BJ (cell line): ENCODE measurements around the gene KLHDC3. TPM values are rescaled to one million over a fixed set of nuclear protein-coding genes. Genes with fewer than 3 reads are reported as not detected.

ENCODE experiments used
- CTCF ChIA-PET: fragments of 350-600 bp; formaldehyde crosslinking; extraction: SDS; loops from one replicate; lab custom pipeline; 2021; ENCODE audit warnings: antibody characterized with exemption, inconsistent platforms; lab: Yijun Ruan, JAX
- POLR2A ChIA-PET: fragments of 300-600 bp; sonication (Branson Sonifier 250); formaldehyde crosslinking; extraction: SDS; loops from one replicate; lab custom pipeline; 2021; ENCODE audit warnings: antibody characterized with exemption; lab: Charles Lee
- DNase-seq: peaks from one replicate; pipeline ENCODE4 v3.0.0-alpha.2; 2011; ENCODE audit warnings: low read depth
- H3K27me3 ChIP-seq: 2 replicates; pipeline ENCODE4 v1.6.0; 2011; ENCODE audit warnings: low read length; ENCODE audit not compliant: control insufficient read depth, insufficient read depth
- H3K36me3 ChIP-seq: 2 replicates; pipeline ENCODE4 v1.5.1; 2011; ENCODE audit warnings: low read length; ENCODE audit not compliant: control insufficient read depth, insufficient read depth
- H3K4me3 ChIP-seq: 2 replicates; pipeline ENCODE4 v1.5.1; 2011; ENCODE audit warnings: low read depth, mild to moderate bottlenecking, control low read depth, low read length
- polyA plus RNA-seq: library from polyadenylated mRNA; depleted of rRNA; stranded (reverse); fragments of >200 nt; gene quantifications from 2 replicates; pipeline ENCODE4 v1.2.3, GENCODE V29; 2011
- TF ChIP-seq, protein P1 (sequence below): IDR thresholded peaks from 2 replicates; pipeline ENCODE4 v1.5.1; 2011; ENCODE audit warnings: low read depth, mild to moderate bottlenecking, control low read depth, inconsistent platforms, low read length, moderate library complexity; ENCODE audit not compliant: insufficient read depth

Gene KLHDC3
- polyA plus RNA-seq, 1 experiment, result 102 TPM

DNA sequence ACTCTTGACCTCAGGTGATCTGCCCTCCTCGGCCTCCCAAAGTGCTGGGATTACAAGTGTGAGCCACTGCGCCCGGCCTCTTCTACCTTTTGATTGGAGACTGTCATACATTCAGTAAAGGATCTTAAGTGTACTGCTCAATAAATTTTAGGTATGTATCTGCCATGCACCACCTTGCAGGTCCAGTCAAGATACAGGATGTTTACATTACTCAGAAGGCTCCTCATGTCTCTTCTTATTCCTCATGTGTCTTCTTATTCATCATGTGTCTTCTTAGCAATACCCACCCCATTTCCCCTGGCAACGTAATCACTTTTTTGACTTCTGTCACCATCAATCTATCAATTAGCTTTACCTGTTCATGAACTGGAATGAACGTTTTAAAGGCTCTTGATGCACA is 8.2 kb upstream of the KLHDC3 start:
- no peak for DNase-seq
- POLR2A ChIA-PET, result no interaction called here
- CTCF ChIA-PET, result interaction anchor here (1.5 kb wide), 1 partner anchor 11 kb away, joined by 4 read pairs; no protein-coding TSS in a partner anchor
- no peak overlapping the region for H3K4me3 ChIP-seq
- TF ChIP-seq, protein P1, sequence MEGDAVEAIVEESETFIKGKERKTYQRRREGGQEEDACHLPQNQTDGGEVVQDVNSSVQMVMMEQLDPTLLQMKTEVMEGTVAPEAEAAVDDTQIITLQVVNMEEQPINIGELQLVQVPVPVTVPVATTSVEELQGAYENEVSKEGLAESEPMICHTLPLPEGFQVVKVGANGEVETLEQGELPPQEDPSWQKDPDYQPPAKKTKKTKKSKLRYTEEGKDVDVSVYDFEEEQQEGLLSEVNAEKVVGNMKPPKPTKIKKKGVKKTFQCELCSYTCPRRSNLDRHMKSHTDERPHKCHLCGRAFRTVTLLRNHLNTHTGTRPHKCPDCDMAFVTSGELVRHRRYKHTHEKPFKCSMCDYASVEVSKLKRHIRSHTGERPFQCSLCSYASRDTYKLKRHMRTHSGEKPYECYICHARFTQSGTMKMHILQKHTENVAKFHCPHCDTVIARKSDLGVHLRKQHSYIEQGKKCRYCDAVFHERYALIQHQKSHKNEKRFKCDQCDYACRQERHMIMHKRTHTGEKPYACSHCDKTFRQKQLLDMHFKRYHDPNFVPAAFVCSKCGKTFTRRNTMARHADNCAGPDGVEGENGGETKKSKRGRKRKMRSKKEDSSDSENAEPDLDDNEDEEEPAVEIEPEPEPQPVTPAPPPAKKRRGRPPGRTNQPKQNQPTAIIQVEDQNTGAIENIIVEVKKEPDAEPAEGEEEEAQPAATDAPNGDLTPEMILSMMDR, result no peak
- H3K36me3 ChIP-seq, result peaks cover 9% of the 10 kb centered on the region
- no peaks in the 10 kb centered on the region for H3K27me3 ChIP-seq

DNA sequence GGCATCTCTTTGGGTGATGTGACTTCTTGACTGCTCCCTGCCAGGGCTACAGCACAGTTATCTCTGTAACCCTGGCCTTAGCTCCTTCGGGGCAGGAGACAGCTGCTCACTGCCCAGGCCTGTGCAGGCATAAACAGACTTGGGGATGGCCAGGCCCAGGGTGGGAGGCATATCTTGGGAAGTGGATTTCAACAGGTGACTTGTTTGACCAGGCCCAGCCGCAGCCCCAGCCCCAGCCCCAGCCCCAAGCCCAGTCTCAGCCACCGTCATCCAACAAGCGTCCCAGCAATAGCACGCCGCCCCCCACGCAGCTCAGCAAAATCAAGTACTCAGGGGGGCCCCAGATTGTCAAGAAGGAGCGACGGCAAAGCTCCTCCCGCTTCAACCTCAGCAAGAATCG is 7.8 kb upstream of the KLHDC3 start:
- H3K4me3 ChIP-seq, result no peak overlapping the region
- CTCF ChIA-PET, result interaction anchor here (1.5 to 3.7 kb wide), 2 partner anchors 9 to 11 kb away, joined by 4 to 16 read pairs; no protein-coding TSS in a partner anchor
- POLR2A ChIA-PET, result no interaction called here
- DNase-seq, result no peak
- H3K36me3 ChIP-seq, result peaks cover 10% of the 10 kb centered on the region
- no peaks in the 10 kb centered on the region for H3K27me3 ChIP-seq
- TF ChIP-seq, protein P1, result no peak

DNA sequence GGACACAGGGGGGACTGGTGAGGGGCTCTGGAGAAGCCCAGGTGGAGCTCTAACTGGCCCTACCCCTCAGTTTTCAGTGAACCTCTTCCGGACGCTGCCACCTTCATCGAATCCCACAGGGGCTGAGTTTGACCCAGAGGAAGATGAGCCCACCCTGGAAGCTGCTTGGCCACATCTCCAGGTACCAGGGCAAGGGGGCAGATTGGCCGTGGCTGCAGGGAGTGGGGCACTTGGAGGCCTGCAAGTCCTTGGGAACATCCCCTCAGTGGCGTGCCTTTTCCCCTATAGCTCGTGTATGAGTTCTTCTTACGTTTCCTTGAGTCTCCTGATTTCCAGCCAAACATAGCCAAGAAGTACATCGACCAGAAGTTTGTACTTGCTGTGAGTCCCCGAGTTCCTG is 6.9 kb upstream of the KLHDC3 start:
- ChIA-PET POLR2A (no interaction called here), CTCF (interaction anchor here (0.8 to 3.7 kb wide), 4 partner anchors 10 to 106 kb away, joined by 3 to 16 read pairs (median 4); no protein-coding TSS in a partner anchor)
- Histone ChIP-seq H3K27me3 (no peaks in the 10 kb centered on the region), H3K36me3 (peaks cover 10% of the 10 kb centered on the region), H3K4me3 (no peak overlapping the region)
- TF ChIP-seq, protein P1, result no peak
- no peak for DNase-seq

DNA sequence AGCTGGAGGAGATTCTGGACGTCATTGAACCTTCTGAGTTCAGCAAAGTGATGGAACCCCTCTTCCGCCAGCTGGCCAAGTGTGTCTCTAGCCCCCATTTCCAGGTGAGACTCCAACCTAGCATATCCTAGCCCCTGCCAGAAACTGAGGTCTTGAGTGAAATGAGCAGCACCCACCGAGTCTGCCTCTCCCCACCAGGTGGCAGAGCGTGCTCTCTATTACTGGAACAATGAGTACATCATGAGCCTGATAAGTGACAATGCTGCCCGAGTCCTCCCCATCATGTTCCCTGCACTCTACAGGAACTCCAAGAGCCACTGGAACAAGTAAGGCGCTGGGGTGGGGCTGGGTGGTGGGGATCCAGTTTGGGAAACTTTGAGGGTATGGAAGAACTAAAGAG is 4.9 kb upstream of the KLHDC3 start:
- no peak overlapping the region for H3K4me3 ChIP-seq
- TF ChIP-seq, protein P1, result peak; percentile 59
- peaks cover 12% of the 10 kb centered on the region for H3K36me3 ChIP-seq
- no peak for DNase-seq
- no peaks in the 10 kb centered on the region for H3K27me3 ChIP-seq
- ChIA-PET POLR2A (no interaction called here), CTCF (interaction anchor here (1.0 to 3.7 kb wide), 3 partner anchors 12 to 134 kb away, joined by 3 to 16 read pairs (median 8); no protein-coding TSS in a partner anchor)

- TF ChIP-seq, protein P1, result no peak
- DNase-seq, result no peak
- no peaks in the 10 kb centered on the region for H3K27me3 ChIP-seq
- ChIA-PET CTCF (interaction anchor here (0.8 to 1.6 kb wide), 6 partner anchors 8 to 132 kb away, joined by 3 to 7 read pairs (median 4); partner anchors contain the start of genes PPP2R5D and RRP36), POLR2A (interaction anchor here (0.7 kb wide), 1 partner anchor 24 kb away, joined by 3 read pairs; no protein-coding TSS in a partner anchor)
- peaks cover 12% of the 10 kb centered on the region for H3K36me3 ChIP-seq
- H3K4me3 ChIP-seq, result no peak overlapping the region
Observed at GRCh38 chr6:43011207-43011606, 2.8 kb upstream of the KLHDC3 start.
